Renal pelvis (tissue), 12 donors: Measurements from ENCODE around the gene BOD1L2. TPM values are rescaled to one million over a fixed set of nuclear protein-coding genes. Genes with fewer than 3 reads are reported as not detected.

Source experiments
- DNase-seq: peaks from one replicate; pipeline ENCODE4 v3.0.0-alpha.2; 2013
- long read RNA-seq, 16 experiments: transcript quantifications; one replicate each; lab custom pipeline, GENCODE V29; 2026
- polyA plus RNA-seq, 3 donors: library from polyadenylated mRNA; unstranded; fragments of 120-200 nt; gene quantifications; one replicate each; pipeline ENCODE4 v1.2.1, GENCODE V29; 2013; ENCODE audit not compliant: insufficient read length in 3 of 3

BOD1L2 gene
- polyA plus RNA-seq: not detected
- long read RNA-seq, donor 1: 0 reads
- long read RNA-seq, donor 2: 0 reads
- long read RNA-seq, donor 3: 0 reads
- long read RNA-seq, donor 4: 0 reads
- long read RNA-seq, donor 5: 0 reads
- long read RNA-seq, donor 6: 0 reads
- long read RNA-seq, donor 7: 0 reads
- long read RNA-seq, donor 8: 0 reads
- long read RNA-seq, donor 9: 0 reads
- long read RNA-seq, donor 10: 0 reads
- long read RNA-seq, donor 11: 0 reads
- long read RNA-seq, donor 12: 0 reads
- long read RNA-seq, donor 13: 0 reads
- long read RNA-seq, donor 14: 0 reads
- long read RNA-seq, donor 15: 0 reads
- long read RNA-seq, donor 16: 0 reads

GRCh38 chr18:57146956-57147636 lies at the start of gene BOD1L2:
TSS of gene BOD1L2 (plus strand) at chr18:57147087. CDS start at chr18:57147313, 226 bp downstream.
- DNase-seq: no peak

DNA sequence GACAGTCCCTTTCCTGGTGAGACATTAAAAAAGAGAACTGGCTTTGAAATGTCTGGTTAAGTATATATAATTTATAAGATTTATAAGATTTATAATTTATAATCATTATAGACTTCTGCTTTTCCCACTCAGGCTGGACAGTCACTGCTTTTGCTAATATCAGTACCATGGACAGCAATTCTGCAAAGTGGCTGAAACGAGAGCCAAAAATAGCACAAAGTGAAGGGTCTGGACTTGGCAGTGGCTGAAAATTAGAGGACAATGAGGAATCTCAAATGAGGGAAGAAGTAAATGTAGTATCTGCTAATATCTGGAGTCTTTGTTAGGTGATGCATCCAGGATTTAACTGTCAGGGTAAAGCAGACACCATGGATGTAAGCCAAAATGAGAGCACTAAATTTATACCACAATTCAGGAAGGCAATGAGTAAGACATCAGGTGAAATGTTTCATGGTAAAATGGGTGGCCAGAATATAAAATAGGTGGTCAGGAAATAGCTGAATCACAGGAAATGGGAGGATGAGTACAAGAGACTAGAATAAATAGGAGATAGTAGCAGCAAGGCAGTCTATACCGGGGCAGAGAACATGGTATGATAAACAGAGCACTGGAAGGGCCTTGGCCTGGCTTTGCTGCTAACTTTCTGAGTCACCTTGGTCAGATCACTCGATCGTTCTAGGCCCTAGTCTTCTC lies 39.6 kb upstream of the BOD1L2 start:
- DNase-seq: peak; percentile 65

DNA sequence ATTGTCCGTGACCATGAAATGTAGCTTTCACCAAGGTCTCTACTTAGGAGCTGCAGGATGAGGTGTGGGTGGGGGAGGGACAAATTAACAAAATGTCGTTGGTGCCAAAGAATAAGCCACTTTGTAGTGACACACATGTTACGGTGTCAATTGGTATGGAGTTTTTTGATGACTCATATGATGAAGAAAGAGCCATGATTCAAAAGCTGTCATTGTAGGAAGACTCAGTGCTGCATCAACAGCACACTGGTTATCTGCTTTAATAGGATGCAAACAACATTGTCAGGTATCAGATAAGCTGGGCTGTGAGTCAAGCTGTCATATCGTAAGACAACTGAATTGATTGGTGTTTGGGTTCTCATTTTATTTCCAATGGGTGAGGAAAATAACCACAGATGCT lies 36.6 kb upstream of the BOD1L2 start:
- no peak for DNase-seq

GRCh38 chr18:57113799-57114420 lies 33.0 kb upstream of the BOD1L2 start:
- no peak for DNase-seq

DNA sequence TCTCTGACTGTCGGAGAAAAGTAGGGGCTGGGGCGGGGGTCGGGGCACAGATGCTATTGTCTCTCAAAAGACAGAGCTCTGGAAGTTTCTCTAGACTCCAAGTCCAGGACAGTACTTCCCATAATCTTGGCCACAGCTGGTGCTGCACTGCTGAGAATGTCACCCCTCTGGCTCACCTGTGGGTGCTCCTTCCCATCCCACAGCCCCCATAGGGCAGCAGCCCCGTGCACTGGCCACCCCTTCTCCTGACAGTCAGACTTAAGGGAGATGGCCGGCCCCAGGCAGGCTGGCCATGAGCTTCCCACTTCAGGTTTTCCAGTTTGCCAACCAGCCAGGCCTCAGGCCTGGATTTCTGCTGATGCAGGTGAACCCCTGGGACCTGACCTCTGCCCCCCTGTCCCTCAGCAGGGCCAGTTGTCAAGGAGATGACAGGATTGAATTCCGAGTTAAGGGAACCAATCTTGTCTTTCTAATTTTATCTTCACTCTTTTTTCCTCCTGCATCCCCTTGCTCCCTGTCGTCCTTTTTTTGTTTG lies 30.2 kb upstream of the BOD1L2 start:
- no peak for DNase-seq

DNA sequence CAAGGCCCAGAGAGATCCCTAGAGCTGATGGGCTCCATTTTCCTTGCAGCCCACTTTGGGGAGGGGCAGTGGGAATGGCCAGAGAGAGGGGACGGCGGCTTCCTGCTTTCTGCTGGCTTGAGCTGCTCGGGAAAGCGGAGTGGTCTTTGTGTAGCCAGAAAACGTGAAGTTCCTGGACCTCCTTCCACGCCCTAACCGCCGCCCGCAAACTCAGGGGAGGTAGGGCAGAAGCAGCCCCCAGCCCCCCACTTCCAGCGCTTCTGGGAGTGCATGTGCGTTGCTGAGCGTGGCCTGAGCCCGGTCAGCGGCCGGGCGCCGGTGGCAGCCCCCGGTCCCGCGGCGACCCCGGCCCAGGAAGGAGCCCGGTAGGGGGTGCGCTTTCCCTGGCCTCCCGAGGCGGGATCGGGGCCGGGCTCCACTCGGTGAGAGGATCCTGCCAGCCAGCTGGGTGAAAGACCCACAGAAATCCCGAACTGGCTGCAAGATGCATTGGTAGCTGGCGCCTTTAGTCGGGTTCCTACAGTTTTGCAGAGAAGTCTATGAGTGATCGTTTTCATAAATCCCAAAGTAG lies 25.3 kb upstream of the BOD1L2 start:
- DNase-seq: peak; percentile 1

GRCh38 chr18:57122936-57123510 lies 23.9 kb upstream of the BOD1L2 start:
- DNase-seq: no peak

DNA sequence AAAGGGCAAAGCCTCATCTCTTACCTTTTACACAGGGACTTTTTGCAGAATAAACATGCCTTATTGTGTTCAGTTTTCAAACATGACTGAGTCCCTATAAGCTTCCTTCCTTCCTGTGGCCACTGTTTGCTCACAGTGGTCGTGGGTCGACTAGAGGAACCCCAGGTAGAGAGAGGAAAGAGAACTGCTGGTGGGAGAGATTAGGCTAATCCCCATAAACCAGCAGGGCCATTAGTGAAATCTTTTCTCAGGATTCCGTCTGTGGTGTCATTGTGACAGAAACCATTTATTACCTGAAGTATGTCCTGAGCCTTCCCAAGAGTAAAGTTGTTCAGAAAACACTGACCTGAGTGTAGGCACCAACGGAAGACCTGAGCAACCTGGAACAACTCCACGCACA lies 21.3 kb upstream of the BOD1L2 start:
- no peak for DNase-seq

DNA sequence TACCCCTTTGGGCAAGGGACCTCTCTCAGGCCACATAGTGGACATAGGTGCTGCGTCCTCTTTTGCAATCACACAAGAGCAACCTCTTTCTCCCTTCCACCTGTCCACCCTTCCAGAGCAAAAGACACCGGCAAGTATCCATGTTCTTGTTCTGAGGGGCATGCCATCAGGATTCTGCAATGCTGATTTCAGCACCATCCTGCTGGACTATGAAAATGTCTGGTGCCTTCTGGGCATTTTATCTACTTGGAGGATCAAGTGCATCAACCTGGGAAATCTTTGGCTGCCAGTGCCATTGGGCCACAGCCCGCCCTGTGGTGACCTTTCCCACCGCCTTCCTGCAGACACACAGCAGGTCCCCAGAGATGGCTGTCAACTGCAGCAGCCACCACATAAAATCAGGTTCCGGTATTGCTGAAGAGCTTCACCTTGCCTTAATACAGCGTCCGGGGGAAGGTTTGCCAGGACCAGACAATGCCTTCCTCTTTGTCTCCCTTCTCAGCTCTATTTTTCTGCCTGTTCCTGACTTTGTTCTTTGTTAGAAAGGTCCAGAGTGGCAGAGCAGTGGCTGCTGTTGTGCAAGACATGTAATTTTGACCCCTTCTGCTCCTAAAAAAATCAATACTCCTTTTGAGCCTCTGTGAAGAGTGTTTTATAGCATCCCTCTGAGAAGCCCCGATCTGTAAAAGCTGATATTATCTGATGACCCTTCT lies 18.5 kb upstream of the BOD1L2 start:
- DNase-seq: no peak

DNA sequence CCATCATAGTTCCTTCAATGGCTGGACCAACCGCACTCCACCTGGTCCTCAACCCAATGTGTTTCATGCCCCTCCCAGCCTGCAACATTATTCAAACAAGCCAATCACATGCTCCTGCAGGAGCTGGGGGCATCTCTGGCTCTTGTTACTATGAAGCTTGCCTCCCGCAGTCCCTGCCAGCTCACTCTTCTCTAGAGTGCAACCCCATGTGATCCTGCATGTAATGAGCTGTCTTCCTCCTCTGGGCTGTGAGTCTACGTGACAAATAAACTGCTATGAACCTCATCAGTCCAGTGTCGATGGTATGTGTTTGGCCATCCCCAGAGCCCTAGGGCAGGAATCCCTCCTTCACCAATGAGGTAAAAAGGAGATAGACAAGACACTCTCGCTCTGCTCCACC lies 15.8 kb upstream of the BOD1L2 start:
- DNase-seq: no peak

GRCh38 chr18:57131782-57132181 lies 15.1 kb upstream of the BOD1L2 start:
- DNase-seq: no peak

GRCh38 chr18:57134618-57135135 lies 12.2 kb upstream of the BOD1L2 start:
- DNase-seq: no peak

DNA sequence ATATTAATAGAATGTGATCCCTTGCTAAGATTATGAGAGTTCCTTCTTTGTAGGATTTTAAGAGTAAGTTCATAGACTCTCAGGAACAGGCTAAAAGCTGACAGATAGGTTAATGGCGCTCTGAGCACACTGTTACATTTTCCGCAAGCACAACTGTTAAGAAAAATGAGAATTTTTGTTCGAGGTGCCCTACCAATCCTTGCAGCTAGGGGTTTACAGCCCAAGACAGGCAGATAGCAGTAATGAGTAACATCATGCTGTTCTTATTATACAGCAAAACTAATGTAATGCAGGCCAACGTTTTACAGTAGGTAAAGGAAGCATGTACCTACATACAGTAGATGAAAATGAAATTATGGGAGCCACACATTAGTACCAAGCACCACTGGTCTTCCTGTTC lies 11.2 kb upstream of the BOD1L2 start:
- no peak for DNase-seq

GRCh38 chr18:57137847-57138246 lies 9.0 kb upstream of the BOD1L2 start:
- DNase-seq: no peak

GRCh38 chr18:57141208-57142129 lies 5.4 kb upstream of the BOD1L2 start:
- DNase-seq: no peak

GRCh38 chr18:57142324-57142723 lies 4.6 kb upstream of the BOD1L2 start:
- DNase-seq: no peak

- DNase-seq: no peak
Observed at GRCh38 chr18:57143265-57143664, 3.6 kb upstream of the BOD1L2 start.

DNA sequence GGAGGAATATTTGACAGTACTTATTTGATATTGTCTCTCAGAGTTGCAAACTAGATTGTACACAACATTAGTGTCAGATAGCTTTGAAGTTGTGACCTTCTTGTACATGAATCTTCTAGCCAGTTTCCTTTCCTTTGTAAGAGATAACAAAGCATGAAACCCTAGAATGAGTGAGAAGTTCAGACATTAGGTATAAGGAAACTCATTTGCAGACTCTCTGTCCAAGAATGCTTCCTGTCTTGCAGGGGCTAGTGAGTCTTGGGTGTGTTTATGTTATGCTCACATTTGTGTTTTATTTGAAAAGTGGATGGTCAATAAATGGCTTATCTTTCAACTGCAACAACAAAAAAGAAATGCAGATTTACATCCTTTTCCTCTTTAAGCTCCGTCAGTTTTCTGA lies 1.4 kb downstream of the BOD1L2 start:
- DNase-seq: no peak

DNA sequence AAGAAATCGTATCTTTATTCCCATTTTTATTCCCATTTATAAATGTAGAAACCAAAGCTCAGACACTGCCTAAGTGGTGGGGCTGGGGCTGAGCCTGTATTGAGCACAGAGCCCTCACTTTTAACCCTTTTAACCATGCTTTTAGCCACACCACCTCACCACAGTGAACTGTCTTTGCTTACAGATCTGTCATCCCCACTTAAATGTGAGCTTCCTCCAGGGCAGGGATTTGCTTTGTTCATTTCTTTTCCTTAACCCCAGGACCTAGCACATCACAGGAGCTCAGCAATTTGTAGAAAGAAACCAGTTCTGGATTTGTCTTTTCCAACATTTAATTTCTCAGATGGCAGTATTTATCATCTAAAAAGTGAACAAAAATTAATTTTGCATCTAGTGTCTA lies 2.2 kb downstream of the BOD1L2 start:
- no peak for DNase-seq
